GM18870 (cell line): Measurements from ENCODE around the gene PNPO.

ENCODE experiments used
- ATAC-seq: cut with Tn5 transposase; IDR thresholded peaks from one replicate; pipeline ENCODE4 v1.9.1; 2021; ENCODE audit warnings: moderate library complexity; ENCODE audit not compliant: unreplicated experiment

PNPO gene

GRCh38 chr17:47941246-47942095, at the start of gene PNPO:
PNPO (plus strand) TSS chr17:47941571; CDS start chr17:47941676, 105 bp downstream.
- peak; percentile 82 for ATAC-seq

GRCh38 chr17:47894498-47895346, 46.6 kb upstream of the PNPO start:
- ATAC-seq = no peak

DNA sequence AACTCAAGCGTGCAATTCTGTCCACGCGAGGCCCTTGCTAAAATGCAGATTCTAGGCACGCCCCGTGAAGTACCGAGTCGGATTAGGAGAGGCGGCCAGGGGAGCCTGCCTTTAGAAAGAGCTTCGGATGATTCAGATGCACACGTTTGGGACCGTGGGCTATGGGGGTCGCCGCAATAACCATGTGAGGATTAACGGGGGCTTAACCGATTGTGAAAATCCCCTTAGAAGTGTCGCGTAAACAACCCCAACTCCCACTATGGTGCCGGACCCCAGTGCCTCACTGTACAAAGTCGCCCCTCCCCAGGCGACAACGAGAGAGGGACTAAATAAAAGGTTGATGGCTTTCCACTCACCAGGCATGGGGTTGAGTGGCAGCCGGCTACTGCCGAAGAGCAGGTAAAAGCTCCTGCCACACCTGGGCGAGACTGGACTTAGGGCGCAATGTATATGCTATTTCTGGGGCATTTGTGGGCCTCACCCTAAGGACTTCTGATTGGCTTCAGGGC, 46.0 kb upstream of the PNPO start:
- ATAC-seq = no peak

GRCh38 chr17:47895856-47896671, 45.3 kb upstream of the PNPO start, which contains the start of gene SP2:
SP2 (plus strand) TSS chr17:47896236; CDS start chr17:47896287, 51 bp downstream.
- peak; percentile 91 for ATAC-seq

- ATAC-seq = no peak
Observed at GRCh38 chr17:47896672-47897490, 44.5 kb upstream of the PNPO start.

GRCh38 chr17:47897561-47897960, 43.8 kb upstream of the PNPO start:
- no peak for ATAC-seq

DNA sequence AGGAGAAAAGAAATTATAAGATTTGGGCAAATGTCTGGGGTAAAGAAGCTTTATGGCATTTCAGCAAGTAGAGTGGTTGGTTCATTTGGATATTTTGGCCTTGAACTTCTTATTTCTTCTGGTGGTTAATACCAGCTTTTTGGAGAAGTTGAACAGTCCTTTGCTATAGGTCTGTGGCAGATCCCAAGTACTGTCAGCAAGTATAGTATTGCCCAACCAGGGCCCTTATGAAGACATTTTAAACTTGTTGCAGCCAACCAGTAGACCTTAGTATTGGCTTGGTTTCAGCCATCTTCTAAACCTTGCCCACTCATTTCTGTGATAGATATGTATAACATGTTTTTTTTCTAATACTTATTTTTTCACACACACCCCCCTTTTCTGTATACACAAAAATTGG, 43.1 kb upstream of the PNPO start:
- ATAC-seq = no peak

- no peak for ATAC-seq
Observed at GRCh38 chr17:47899643-47900042, 41.7 kb upstream of the PNPO start.

DNA sequence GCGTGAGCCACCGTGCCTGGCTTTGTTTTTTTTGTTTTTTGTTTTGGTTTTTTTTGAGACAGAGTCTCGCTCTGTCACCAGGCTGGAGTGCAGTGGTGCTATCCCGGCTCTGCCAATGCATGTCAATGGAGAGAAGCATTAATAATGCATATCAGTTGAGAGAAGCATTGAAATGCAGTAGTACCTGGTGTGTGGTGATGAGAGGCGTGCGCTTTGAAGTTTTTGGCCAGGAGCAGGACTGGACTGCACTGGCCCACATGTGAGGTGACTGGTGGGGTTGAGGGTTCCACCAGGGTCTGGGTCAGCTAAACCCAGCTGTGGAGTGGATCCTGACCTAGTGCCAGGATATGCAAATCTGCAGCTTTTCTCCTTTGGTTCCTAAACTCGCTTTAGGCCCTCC, 39.9 kb upstream of the PNPO start:
- no peak for ATAC-seq

DNA sequence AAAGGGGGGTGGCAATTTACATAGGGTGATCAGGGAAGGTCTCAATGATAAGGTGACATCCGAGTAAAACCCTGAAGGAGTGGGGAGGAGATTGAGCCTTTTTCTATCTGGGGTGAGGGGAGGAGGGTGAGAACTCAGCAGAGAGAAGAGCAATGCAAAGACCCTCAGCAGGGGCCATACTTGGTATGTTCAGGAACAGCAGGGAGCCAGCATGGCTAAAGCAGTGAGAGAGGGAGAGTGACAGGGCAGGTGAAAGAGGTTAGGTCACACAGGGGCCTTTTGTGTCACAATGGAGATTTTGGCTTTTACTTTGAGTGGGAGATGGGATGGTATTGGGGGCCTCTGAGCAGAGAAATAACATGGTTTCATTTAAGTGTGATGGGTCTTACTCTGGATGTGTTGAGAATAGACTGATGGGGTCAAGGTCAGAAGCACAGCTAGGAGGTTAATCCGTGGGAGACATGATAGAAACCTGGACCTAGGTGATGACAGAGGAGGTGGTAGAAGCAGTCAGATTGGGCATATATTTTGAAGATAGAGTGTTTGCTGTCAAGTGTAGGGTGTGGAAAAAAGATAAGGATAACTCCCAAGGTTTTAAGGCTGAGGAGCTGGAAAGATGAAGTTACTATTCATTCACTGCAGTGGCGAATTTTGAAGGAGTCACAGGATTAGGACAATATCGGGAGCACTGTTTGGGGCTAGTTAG, 39.2 kb upstream of the PNPO start:
- ATAC-seq = no peak

- ATAC-seq = no peak
Observed at GRCh38 chr17:47905221-47905733, 36.1 kb upstream of the PNPO start.

GRCh38 chr17:47906443-47906842, 34.9 kb upstream of the PNPO start:
- ATAC-seq = no peak

- ATAC-seq = no peak
Observed at GRCh38 chr17:47907932-47908562, 33.3 kb upstream of the PNPO start.

DNA sequence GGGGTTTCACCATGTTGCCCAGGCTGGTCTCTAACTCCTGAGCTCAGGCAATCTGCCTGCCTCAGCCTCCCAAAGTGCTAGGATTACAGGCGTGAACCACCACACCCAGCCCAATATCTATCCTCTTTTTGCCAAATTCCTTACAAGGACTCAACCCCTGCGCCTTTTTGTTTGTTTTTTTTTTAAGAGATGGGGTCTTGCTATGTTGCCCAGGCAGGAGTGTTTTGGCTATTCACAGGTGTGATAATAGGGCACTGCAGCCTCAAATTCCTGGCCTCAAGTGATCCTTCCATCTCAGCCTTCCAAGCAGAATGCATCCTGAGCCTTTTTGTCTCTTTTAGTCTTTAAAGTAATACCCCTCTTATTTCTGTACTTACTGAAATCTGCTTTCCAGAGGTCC, 28.3 kb upstream of the PNPO start:
- ATAC-seq = no peak

DNA sequence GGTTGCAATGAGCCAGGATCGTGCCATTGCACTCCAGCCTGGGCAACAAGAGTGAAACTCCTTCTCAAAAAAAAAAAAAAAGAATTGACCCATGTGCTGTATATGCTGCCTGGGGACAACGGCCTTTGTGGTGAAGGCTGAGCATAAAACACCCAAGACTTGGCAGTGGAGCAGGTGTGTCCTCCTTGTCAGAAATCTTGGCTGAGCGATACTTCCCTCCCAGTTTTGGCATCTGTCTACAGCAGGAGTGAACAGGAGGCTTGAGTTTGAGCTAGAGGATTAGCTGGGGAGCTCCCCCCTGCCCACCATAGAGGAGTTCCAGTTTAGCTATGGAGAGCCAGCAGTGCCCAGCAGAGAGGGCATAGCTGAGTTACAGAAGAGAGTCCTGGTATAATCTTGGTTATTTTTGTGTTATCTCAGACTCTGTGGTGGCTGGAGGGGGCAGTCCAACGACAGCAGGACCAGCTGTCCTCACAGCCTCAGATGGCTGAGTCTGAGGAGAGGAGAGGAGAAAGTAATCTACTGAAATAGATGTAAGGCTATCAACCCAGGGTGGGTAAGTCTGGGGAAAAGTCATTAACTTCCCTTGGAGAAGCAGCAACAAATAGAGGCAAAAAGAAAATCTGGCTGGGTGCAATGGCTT, 26.9 kb upstream of the PNPO start:
- ATAC-seq = no peak

- ATAC-seq = no peak
Observed at GRCh38 chr17:47915776-47916398, 25.5 kb upstream of the PNPO start.

GRCh38 chr17:47916489-47917208, 24.7 kb upstream of the PNPO start:
- no peak for ATAC-seq
